Stimulated activated naive CD8-positive, alpha-beta T cell treated with anti-CD3 and anti-CD28 coated beads, Interleukin-15, amount 100 ng/mL, for 72 hours (primary cell): ENCODE data around the gene NFIC.

Experiments used
- ATAC-seq: fragments of 150-1000 bp; cut with Tn5 transposase; 2 replicates; pipeline ENCODE4 v1.10.0; 2021; ENCODE audit warnings: mild to moderate bottlenecking, moderate library complexity
- DNase-seq, 2 donors: peaks; one replicate each; pipeline ENCODE4 v3.0.0; 2021 to 2022
- H3K27ac Mint-ChIP-seq, 2 donors: one replicate each; pipeline ENCODE4 v1.8.0; 2022; ENCODE audit warnings: mild to moderate bottlenecking in 2 of 2, mixed read lengths in 2 of 2, moderate library complexity in 2 of 2
- H3K27me3 Mint-ChIP-seq: one replicate; pipeline ENCODE4 v1.8.0; 2022; ENCODE audit warnings: mixed read lengths
- H3K4me1 Mint-ChIP-seq: one replicate; pipeline ENCODE4 v1.8.0; 2022; ENCODE audit warnings: mild to moderate bottlenecking, mixed read lengths
- H3K4me3 Mint-ChIP-seq, 2 donors: one replicate each; pipeline ENCODE4 v1.8.0; 2022; ENCODE audit warnings: mild to moderate bottlenecking in 2 of 2, mixed read lengths in 2 of 2, moderate library complexity in 1 of 2
- H3K9me3 Mint-ChIP-seq, 2 donors: one replicate each; pipeline ENCODE4 v1.8.0; 2022; ENCODE audit warnings: mixed read lengths in 2 of 2

The NFIC gene

GRCh38 chr19:3453840-3454239 lies 87.5 kb downstream of the NFIC start:
- Mint-ChIP-seq H3K9me3 (no peaks in the 10 kb centered on the region), H3K4me1 (no peaks in the 10 kb centered on the region), H3K27me3 (no peaks in the 10 kb centered on the region), H3K27ac (no peak overlapping the region), H3K4me3 (no peak overlapping the region)
- ATAC-seq = no peak
- no peak for DNase-seq

DNA sequence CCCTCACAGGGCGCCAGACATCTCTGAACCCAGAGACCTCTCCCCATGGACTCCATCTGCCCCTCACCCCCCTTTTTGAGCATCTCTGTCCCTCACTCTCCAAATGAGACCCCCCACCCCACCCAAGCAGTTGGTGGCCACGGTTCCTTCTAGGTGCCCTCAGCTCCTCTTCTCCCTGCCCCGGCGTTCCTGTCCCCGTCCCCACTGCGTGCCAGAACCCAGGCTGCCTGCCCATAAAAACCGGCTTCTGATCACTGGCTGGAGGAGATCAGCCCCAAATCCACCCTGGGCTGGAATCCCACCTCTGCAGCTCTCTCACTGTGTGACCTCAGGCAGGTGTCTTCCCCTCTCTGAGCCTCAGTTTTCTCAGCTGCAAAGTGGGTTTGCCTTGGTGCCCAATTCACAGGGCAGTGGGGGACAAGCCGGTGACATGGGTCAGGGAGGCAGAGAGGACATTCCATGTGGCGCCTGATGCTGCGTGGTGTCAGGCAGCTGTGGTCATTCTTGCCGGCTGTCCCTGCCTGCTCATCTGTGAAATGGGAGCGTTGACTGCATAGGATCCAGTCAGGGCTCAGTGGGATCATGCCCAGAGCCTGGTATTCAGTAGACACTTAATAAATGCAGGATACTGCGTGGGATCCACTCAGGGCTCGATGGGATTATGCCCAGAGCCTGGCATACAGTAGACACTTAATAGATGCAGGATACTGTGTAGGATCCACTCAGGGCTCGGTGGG lies 88.4 kb downstream of the NFIC start:
- Mint-ChIP-seq H3K9me3 (no peaks in the 10 kb centered on the region), H3K4me1 (no peaks in the 10 kb centered on the region), H3K27ac (no peak overlapping the region), H3K4me3 (no peak overlapping the region), H3K27me3 (no peaks in the 10 kb centered on the region)
- no peak for ATAC-seq
- DNase-seq = no peak

GRCh38 chr19:3455393-3455955 lies 89.1 kb downstream of the NFIC start:
- no peaks in the 10 kb centered on the region for H3K4me1 Mint-ChIP-seq
- DNase-seq (no peak), ATAC-seq (no peak)
- H3K4me3 Mint-ChIP-seq = no peak overlapping the region
- no peak overlapping the region for H3K27ac Mint-ChIP-seq
- H3K27me3 Mint-ChIP-seq = no peaks in the 10 kb centered on the region
- no peaks in the 10 kb centered on the region for H3K9me3 Mint-ChIP-seq

DNA sequence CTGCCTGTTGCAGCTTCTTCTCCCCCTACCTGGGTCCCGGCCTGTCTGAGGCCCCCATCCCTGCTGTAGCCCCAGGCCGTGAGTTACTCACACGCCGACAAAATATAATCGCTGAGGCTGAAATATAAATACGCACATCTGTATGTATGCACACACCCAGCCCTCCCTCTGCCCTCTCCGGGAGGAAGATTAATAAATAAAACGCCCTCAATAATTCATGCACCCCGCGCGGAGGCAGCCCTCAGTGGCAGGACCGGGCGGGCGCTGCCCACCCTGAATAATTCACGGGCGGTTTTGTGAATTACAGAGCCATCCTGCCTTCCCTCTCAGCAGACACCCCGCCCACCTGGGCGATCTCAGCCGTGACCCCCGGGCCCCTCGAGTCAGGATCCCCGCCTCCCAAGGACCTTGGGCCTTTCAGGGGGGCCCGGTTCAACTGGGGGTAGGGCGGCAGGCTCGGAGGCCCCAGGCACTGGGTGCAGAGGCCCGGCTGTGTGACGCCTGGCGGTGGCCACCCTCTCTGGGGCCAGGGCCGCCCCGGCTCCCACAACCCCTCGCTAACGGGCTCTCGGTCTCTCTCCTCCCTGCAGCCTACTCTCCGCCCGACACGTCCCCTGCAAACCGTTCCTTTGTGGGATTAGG lies 89.7 kb downstream of the NFIC start:
- Mint-ChIP-seq H3K27me3 (no peaks in the 10 kb centered on the region), H3K4me3 (no peak overlapping the region), H3K27ac (peak overlapping the region in 1 of 2 donors; percentile 33), H3K9me3 (no peaks in the 10 kb centered on the region), H3K4me1 (no peaks in the 10 kb centered on the region)
- DNase-seq (no peak), ATAC-seq (peak; percentile 22)

DNA sequence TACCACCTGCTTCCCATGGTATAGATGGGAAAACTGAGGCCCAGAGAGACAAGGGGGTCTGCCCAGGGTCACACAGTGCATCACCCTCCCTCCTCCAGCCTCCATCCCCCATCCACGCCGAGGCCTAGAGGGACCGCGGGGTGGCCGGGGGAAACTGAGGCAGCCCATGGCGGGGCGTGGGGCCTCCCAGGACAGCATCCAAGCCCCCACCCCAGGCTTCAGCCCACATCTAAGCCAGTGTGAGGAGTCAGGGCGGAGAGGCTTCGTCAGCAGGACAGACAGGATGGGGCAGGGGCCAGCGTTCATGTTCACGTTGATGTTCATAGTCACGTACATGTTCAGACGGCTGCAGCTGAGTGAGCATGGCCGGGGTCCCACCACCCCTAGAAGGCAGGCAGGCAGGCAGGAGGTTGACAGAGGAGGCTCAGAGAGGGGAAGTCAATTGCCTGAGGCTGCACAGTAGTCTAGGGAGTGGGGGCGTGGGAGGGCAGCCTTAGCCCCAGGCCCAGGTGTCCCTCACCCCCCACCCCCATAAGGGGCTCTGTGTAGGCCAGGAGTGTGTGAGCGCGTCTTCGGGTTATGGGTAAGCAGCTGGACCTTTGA lies 90.6 kb downstream of the NFIC start:
- DNase-seq (no peak), ATAC-seq (peak; percentile 19)
- Mint-ChIP-seq H3K27ac (no peak overlapping the region), H3K9me3 (no peaks in the 10 kb centered on the region), H3K4me3 (no peak overlapping the region), H3K4me1 (no peaks in the 10 kb centered on the region), H3K27me3 (no peaks in the 10 kb centered on the region)

DNA sequence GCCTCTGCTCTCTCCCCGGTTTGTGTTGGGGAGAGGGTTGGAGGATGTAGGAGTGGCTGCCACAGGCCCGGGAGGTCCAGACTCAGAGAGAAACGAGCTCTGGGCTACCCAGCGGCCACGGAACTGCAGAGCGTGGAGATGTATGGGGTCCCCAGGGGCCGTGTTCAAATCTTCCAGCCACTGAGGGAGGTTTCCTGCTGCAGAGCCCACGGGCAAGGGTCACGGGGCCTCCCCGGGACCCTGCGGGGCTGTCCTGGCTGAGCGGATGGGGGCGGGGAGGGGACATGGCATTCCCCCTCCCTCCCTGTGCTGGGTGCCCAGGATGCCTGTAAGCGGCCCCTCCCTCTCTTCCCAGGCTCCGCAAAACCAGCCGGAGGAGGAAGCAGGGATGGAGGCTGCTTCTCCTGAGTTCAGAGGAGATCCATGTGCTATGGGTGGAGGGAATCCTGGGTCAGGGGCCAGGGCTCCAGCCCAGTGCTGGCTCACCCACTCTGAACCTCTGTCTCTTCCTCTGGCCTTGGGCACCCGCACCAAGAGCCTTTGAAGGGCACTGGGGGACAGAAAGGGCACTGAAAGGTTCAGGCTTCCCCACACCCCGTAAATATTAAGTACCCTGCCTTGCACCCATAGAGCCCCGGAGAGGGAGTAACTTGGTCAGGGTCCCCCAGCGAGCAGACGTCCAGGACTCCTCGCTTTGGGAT lies 91.3 kb downstream of the NFIC start:
- Mint-ChIP-seq H3K4me1 (no peaks in the 10 kb centered on the region), H3K27me3 (no peaks in the 10 kb centered on the region), H3K4me3 (no peak overlapping the region), H3K27ac (no peak overlapping the region), H3K9me3 (no peaks in the 10 kb centered on the region)
- peak; percentile 14 for ATAC-seq
- DNase-seq = no peak

DNA sequence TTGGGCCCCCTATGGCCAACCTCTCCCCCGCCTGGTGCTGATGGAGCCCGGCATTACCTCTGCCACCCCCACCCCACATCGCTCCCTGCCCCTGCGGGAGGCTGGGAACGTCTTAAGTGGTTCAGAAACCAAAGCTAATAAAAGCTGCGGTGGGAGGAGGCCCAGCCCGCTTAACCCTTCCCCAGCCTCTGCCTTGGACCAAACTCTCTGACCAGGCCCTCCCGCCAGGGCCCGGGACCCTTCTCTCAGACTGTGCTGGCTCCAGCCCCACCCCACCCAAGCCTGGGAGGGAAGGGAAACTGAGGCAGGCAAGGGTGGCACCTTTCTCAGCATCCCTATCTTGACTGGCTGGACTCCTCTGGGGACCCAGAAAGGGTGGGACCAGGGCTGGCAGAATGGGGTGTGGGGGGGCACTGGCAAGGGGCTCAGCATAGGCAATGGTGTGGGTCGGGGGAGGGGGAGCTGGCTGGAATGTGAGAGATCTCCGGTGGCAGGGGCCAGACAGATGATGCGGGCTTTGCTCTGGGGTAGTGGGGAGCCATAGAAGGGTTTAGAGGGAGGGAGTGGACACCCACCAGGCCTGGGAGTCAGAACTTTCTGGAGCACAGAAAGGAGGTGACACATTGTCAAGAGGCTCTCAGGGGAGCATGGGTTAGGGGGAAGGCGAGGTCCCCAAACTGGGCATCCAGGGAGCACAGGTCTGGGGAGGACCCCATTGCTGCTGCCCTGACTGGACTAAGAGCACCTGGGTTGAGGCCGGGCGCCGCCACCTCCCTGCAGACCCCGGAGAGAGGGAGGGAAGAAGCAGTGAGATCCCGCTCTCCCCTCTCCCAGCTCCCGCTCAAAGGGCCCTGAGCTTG lies 92.1 kb downstream of the NFIC start:
- H3K4me3 Mint-ChIP-seq = no peak overlapping the region
- H3K27me3 Mint-ChIP-seq = no peaks in the 10 kb centered on the region
- ATAC-seq (no peak), DNase-seq (no peak)
- peak overlapping the region in 1 of 2 donors; percentile 19 for H3K27ac Mint-ChIP-seq
- no peaks in the 10 kb centered on the region for H3K4me1 Mint-ChIP-seq
- no peaks in the 10 kb centered on the region for H3K9me3 Mint-ChIP-seq

- DNase-seq (no peak), ATAC-seq (no peak)
- Mint-ChIP-seq H3K4me1 (no peaks in the 10 kb centered on the region), H3K4me3 (no peak overlapping the region), H3K27ac (no peak overlapping the region), H3K9me3 (no peaks in the 10 kb centered on the region), H3K27me3 (no peaks in the 10 kb centered on the region)
Measured at GRCh38 chr19:3459089-3459881, 92.9 kb downstream of the NFIC start.

DNA sequence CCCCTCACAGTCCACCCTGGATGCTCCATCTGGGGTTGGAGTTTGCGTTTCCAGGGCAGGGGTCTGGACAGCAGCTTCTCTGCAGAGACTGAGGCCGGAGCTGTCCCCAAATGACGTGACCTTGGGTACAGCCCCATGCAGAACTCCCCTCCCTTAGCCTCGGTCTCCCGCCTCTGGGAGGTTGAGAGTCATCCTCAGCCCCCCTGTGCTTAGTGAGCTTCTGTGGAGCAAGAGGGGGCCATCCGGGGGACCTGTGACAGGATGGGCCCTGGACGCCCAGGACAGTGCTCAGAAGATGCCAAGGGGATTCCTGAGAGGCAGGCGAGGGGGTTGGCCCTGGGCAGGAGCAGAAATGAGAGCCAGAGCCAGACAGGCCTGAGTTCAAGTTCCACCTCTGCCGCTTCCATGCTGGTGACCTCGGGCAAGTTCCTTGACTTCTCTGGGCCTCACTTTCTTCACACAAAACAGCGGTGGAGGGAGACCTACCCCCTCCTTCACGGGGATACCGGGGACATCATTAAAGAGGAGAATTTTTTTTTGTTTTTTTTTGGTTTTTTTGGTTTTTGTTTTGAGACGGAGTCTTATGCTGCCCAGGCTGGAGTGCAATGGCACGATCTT lies 93.7 kb downstream of the NFIC start:
- DNase-seq (no peak), ATAC-seq (no peak)
- Mint-ChIP-seq H3K4me3 (no peak overlapping the region), H3K4me1 (no peaks in the 10 kb centered on the region), H3K27ac (peak overlapping the region in 1 of 2 donors; percentile 27), H3K27me3 (no peaks in the 10 kb centered on the region), H3K9me3 (no peaks in the 10 kb centered on the region)

DNA sequence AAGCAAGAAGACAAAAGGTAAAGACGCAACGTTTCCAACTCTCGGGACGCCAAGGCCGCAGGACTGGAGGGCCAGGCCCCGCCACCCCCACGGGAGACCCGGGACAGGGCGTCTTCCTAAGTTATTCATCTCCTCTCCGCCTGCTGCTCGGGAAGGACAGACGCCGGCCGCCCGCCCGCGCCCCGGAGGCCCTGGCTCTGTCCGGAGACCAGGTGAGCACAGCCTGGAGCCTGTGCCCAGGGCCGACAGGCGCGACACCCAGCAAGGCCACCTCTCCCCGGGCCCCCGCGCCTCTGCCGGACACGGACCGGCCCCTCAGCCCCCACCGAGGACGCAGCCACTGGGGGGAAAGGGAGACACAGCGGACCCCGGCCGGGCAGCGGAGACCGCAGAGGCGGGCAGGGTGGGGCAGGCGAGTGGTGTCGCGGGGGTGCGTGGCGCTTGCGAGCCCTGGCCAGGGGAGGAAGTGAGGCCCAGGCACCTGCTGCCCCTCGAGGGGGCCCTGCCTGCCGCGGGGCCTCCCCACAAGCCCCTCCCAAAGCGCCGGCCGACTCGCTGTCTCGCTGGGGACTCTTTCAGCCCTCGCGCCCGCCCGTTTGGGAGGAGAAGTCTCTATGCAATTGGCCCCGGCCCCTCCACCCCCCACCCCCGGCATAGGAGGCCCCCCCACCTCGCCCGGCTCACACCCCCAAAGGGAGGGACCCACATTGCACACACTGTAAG lies 96.8 kb downstream of the NFIC start:
- Mint-ChIP-seq H3K27me3 (no peaks in the 10 kb centered on the region), H3K27ac (no peak overlapping the region), H3K4me3 (no peak overlapping the region), H3K4me1 (no peaks in the 10 kb centered on the region), H3K9me3 (peaks cover 0 to 7% of the 10 kb centered on the region in 2 donors)
- peak; percentile 32 for ATAC-seq
- no peak for DNase-seq

- ATAC-seq (peak; percentile 48), DNase-seq (no peak)
- Mint-ChIP-seq H3K27me3 (no peaks in the 10 kb centered on the region), H3K4me1 (no peaks in the 10 kb centered on the region), H3K27ac (no peak overlapping the region), H3K9me3 (peaks cover 0 to 14% of the 10 kb centered on the region in 2 donors), H3K4me3 (no peak overlapping the region)
Measured at GRCh38 chr19:3463714-3464586, 97.6 kb downstream of the NFIC start.

DNA sequence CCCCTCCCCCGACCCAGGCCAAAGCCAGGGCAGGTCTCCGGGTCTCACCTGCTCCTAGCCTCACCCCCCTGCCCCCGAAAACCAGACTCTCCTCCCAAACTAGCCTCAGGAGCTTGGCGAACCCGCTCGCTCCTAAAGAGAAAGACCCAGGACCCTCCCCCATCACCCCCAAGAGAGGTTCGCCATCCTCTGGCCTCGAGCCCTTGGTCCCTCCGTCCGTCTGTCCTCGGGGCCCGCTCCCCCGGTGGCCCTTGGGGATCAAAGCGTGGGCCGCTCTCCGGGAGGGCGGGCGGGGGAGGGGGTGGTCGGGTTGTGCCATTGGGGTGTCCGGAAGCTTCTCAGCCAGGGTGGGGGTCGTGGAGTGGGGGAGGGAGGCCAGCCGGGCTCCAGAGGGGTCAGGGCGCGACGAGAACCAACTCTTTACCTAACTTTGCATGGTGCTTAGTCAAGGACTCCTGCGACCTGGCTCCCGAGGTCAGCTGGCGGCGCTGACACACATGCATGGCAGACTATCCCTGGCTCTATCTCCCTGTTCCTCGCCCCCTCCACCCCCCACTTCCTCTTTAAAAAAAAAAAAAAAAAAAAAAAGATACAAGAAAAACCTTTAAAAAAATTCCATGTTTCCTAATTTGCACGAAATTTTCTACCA lies 98.3 kb downstream of the NFIC start:
- H3K9me3 Mint-ChIP-seq = peaks cover 0 to 14% of the 10 kb centered on the region in 2 donors
- H3K4me3 Mint-ChIP-seq = no peak overlapping the region
- H3K27me3 Mint-ChIP-seq = no peaks in the 10 kb centered on the region
- H3K27ac Mint-ChIP-seq = peak overlapping the region in 1 of 2 donors; percentile 71
- no peak for ATAC-seq
- DNase-seq = no peak
- H3K4me1 Mint-ChIP-seq = no peaks in the 10 kb centered on the region
